Esophagus squamous epithelium (tissue), 5 donors: Measurements from ENCODE around the gene ZNF142. TPM values are rescaled to one million over a fixed set of nuclear protein-coding genes. Genes with fewer than 3 reads are reported as not detected.

ENCODE experiments used
- DNase-seq: peaks from one replicate; lab custom pipeline; 2025; lab: John Stamatoyannopoulos, UW
- H3K27ac ChIP-seq, 4 donors: fragments of 200-600 bp; sonication (generic); one replicate each; pipeline ENCODE4 v1.5.1; 2016 to 2019; ENCODE audit warnings: mild to moderate bottlenecking in 1 of 4
- H3K27me3 ChIP-seq, 4 donors: fragments of 200-600 bp; sonication (generic); 1 replicate in 3 of 4; 2 replicates in 1 of 4; pipeline versions ENCODE4 v1.5.1 to v1.6.0; 2017 to 2021; ENCODE audit warnings: antibody characterized with exemption in 1 of 4
- H3K36me3 ChIP-seq, 3 donors: fragments of 200-600 bp; sonication (generic); one replicate each; pipeline ENCODE4 v1.5.1; 2016 to 2019
- H3K4me1 ChIP-seq, 3 donors: fragments of 200-600 bp; sonication (generic); one replicate each; pipeline ENCODE4 v1.5.1; 2017 to 2019
- H3K4me3 ChIP-seq, 4 donors: fragments of 200-600 bp; sonication (generic); 1 replicate in 3 of 4; 2 replicates in 1 of 4; pipeline ENCODE4 v1.5.1; 2016 to 2019; ENCODE audit warnings: mild to moderate bottlenecking in 2 of 4, moderate library complexity in 1 of 4
- H3K9me3 ChIP-seq, 3 donors: fragments of 200-600 bp; sonication (generic); one replicate each; pipeline ENCODE4 v1.5.1; 2016 to 2019
- CTCF ChIP-seq, 6 experiments: fragments of 450-650 bp in 4 of 6; fragments of 200-600 bp in 2 of 6; sonication (generic) in 2 of 6; IDR thresholded peaks; one replicate each; pipeline ENCODE4 v1.5.1; 2016 to 2019; ENCODE audit warnings: antibody characterized with exemption in 6 of 6, mild to moderate bottlenecking in 4 of 6, moderate library complexity in 4 of 6
- POLR2A ChIP-seq, 4 donors: fragments of 450-650 bp; IDR thresholded peaks; one replicate each; pipeline ENCODE4 v1.6.1; 2017; ENCODE audit warnings: antibody characterized with exemption in 4 of 4, mild to moderate bottlenecking in 4 of 4, moderate library complexity in 3 of 4
- WGBS, 2 donors: methylation state at CpG; one replicate each; pipeline ENCODE4 v1.1.5; 2018; 5-methylcytosine and 5-hydroxymethylcytosine counted together
- intact Hi-C: fragments of 100-400 bp; cut with DNase I; formaldehyde crosslinking; loops from one replicate; pipeline ENCODE4 v1.15.0; 2022
- total RNA-seq, 4 donors: library from RNA; depleted of rRNA; stranded (reverse); fragments of >200 nt; gene quantifications; one replicate each; pipeline ENCODE4 v1.1.0, GENCODE V29; 2016
- donor health status: DM: yes; HTN: yes; CAD: no.

ZNF142 gene
- total RNA-seq, 4 donors from 2014 or later = 10.8 to 23.1 (median 20.0) TPM

GRCh38 chr2:218648787-218649100 lies 10.7 kb downstream of the ZNF142 start:
- Histone ChIP-seq H3K36me3 (peaks cover 28 to 100% (median 55%) of the 10 kb centered on the region in 3 donors), H3K27ac (no peak overlapping the region), H3K27me3 (no peaks in the 10 kb centered on the region), H3K4me1 (no peaks in the 10 kb centered on the region), H3K9me3 (no peaks in the 10 kb centered on the region), H3K4me3 (no peak overlapping the region)
- 58 to 79% methylated on average over 2 to 7 of the region's 11 CpGs for WGBS, 2 donors
- no peak for TF ChIP-seq POLR2A (IDR thresholded peaks at IDR 0.05)
- TF ChIP-seq CTCF (IDR thresholded peaks at IDR 0.05) = no peak
- intact Hi-C loops = no loop called here
- DNase-seq = no peak

DNA sequence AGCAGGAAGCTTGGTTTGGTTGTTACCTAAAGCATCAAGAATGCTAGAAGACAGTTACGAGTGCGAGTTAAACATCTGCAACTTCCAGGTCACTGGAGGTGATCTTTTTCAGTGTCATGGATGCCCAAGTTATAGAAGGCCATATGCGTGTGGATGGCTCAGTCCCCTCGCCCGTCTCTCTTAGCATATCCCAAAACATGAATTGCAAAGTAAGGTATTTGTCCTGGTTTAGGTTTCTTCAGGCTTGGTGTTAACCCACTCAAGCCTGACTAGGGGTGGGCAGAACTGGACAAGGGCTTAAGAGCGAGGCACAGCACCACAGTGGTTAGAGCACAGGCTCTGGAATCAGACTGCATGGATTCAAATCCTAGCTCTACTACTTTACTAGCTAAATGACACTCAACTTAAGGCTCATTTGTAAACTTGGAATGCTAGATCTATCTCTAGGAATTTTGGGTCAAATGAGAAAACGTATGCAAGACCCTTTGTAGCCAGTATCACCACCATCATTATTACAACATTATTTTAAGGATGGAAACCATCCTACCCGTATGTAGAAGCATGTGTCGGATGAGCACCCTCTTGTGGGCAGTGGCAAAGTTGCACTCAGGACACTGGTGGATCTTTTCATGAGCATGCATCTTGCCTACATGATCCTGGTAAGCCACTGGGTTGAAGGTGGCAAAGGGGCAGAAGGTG lies 11.2 kb downstream of the ZNF142 start:
- intact Hi-C loops = no loop called here
- no peak for DNase-seq
- Histone ChIP-seq H3K27ac (no peak overlapping the region), H3K9me3 (no peaks in the 10 kb centered on the region), H3K36me3 (peaks cover 32 to 100% (median 60%) of the 10 kb centered on the region in 3 donors), H3K4me3 (no peak overlapping the region), H3K4me1 (no peaks in the 10 kb centered on the region), H3K27me3 (no peaks in the 10 kb centered on the region)
- WGBS, 2 donors = 62% methylated on average over 8 to 9 of the region's 9 CpGs
- TF ChIP-seq CTCF (IDR thresholded peaks at IDR 0.05) = peak; percentile 38 to 83 (median 73)
- TF ChIP-seq POLR2A (IDR thresholded peaks at IDR 0.05) = peak in 1 of 4 donors; percentile 4

DNA sequence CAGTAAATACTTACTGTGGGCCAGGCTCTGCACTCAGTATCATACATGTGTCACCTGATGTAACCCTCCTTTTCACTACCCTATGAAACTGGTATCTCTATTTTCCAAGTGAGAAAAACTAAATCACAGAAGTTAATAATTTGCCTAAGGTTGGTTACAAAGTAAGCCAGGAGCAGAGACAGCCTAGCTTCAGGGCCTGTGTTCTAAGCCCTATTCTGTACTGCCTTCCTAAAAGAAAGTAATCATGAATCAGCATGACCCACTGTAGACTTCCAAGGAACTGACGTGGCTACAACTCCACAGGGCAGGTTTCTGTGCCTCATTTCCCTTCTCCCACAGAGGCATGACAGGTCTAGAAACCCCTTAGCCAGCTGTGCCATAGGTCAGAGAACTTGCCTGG lies 14.3 kb downstream of the ZNF142 start:
- TF ChIP-seq CTCF (IDR thresholded peaks at IDR 0.05) (no peak), POLR2A (IDR thresholded peaks at IDR 0.05) (no peak)

GRCh38 chr2:218644721-218645120 lies 14.7 kb downstream of the ZNF142 start:
- peaks cover 31 to 100% (median 57%) of the 10 kb centered on the region in 3 donors for H3K36me3 ChIP-seq
- H3K27me3 ChIP-seq = no peaks in the 10 kb centered on the region
- H3K9me3 ChIP-seq = no peaks in the 10 kb centered on the region
- no peak for DNase-seq
- 51 to 87% methylated on average over 5 to 7 of the region's 11 CpGs for WGBS, 2 donors
- no peak for TF ChIP-seq POLR2A (IDR thresholded peaks at IDR 0.05)
- TF ChIP-seq CTCF (IDR thresholded peaks at IDR 0.05) = no peak
- H3K4me3 ChIP-seq = no peak overlapping the region
- no peak overlapping the region for H3K27ac ChIP-seq
- intact Hi-C loops = no loop called here
- no peaks in the 10 kb centered on the region for H3K4me1 ChIP-seq

More for the DNA sequence above, 14.3 kb downstream of the ZNF142 start:
- H3K27me3 ChIP-seq = no peaks in the 10 kb centered on the region
- peaks cover 31 to 100% (median 58%) of the 10 kb centered on the region in 3 donors for H3K36me3 ChIP-seq
- no peak for DNase-seq
- H3K4me3 ChIP-seq = no peak overlapping the region
- no peaks in the 10 kb centered on the region for H3K9me3 ChIP-seq
- no peaks in the 10 kb centered on the region for H3K4me1 ChIP-seq
- 83 to 89% methylated on average over 1 of the region's 1 CpG for WGBS, 2 donors
- no peak overlapping the region for H3K27ac ChIP-seq
- intact Hi-C loops = no loop called here

GRCh38 chr2:218643751-218644310 lies 15.6 kb downstream of the ZNF142 start:
- intact Hi-C loops = no loop called here
- no peaks in the 10 kb centered on the region for H3K27me3 ChIP-seq

More at GRCh38 chr2:218643751-218644310, 15.6 kb downstream of the ZNF142 start:
- peaks cover 36 to 100% (median 58%) of the 10 kb centered on the region in 3 donors for H3K36me3 ChIP-seq
- WGBS, 2 donors = no CpG with 5 or more reads among the region's 10 CpGs
- TF ChIP-seq CTCF (IDR thresholded peaks at IDR 0.05) = no peak
- no peak for TF ChIP-seq POLR2A (IDR thresholded peaks at IDR 0.05)
- H3K4me3 ChIP-seq = no peak overlapping the region
- H3K4me1 ChIP-seq = no peaks in the 10 kb centered on the region
- no peak overlapping the region for H3K27ac ChIP-seq
- no peak for DNase-seq
- no peaks in the 10 kb centered on the region for H3K9me3 ChIP-seq
